H9 (cell line): ENCODE results near the gene KIF13A. TPM values are rescaled to one million over a fixed set of nuclear protein-coding genes. Genes with fewer than 3 reads are reported as not detected.

Experiments used
- DNase-seq: peaks from one replicate; pipeline ENCODE4 v3.0.0-alpha.2; 2017
- H2AFZ ChIP-seq: one replicate; pipeline ENCODE4 v1.6.1; 2013; ENCODE audit warnings: mild to moderate bottlenecking, low read length, control low read depth, moderate library complexity
- H2AK5ac ChIP-seq: 2 replicates; pipeline ENCODE4 v1.6.1; 2013; ENCODE audit warnings: low read length, control low read depth, mixed read lengths; ENCODE audit not compliant: insufficient read length
- H2BK120ac ChIP-seq: one replicate; pipeline ENCODE4 v1.6.1; 2013; ENCODE audit warnings: low read depth, mild to moderate bottlenecking, low read length, control low read depth, inconsistent platforms; ENCODE audit not compliant: poor library complexity, severe bottlenecking
- H2BK12ac ChIP-seq: 2 replicates; pipeline ENCODE4 v1.6.1; 2013; ENCODE audit warnings: low read length, control low read depth, mixed read lengths, low read depth; ENCODE audit not compliant: insufficient read length
- H2BK15ac ChIP-seq: 2 replicates; pipeline ENCODE4 v1.6.1; 2013; ENCODE audit warnings: low read depth, low read length, control low read depth
- H2BK20ac ChIP-seq: one replicate; pipeline ENCODE4 v1.6.1; 2013; ENCODE audit warnings: low read depth, mild to moderate bottlenecking, low read length, control low read depth, inconsistent platforms; ENCODE audit not compliant: poor library complexity, severe bottlenecking
- H2BK5ac ChIP-seq: 2 replicates; pipeline ENCODE4 v1.6.1; 2013; ENCODE audit warnings: low read length, control low read depth, mixed read lengths; ENCODE audit not compliant: insufficient read length
- H3K14ac ChIP-seq: 2 replicates; pipeline ENCODE4 v1.6.1; 2013; ENCODE audit warnings: low read length, control low read depth; ENCODE audit not compliant: insufficient read depth
- H3K18ac ChIP-seq: 2 replicates; pipeline ENCODE4 v1.6.1; 2013; ENCODE audit warnings: low read depth, mild to moderate bottlenecking, mixed read lengths, low read length, control low read depth; ENCODE audit not compliant: insufficient read length
- H3K23ac ChIP-seq: 2 replicates; pipeline ENCODE4 v1.6.1; 2013; ENCODE audit warnings: low read length, control low read depth, mixed read lengths, low read depth; ENCODE audit not compliant: insufficient read length
- H3K23me2 ChIP-seq: 2 replicates; pipeline ENCODE4 v1.6.1; 2013; ENCODE audit warnings: low read depth, mild to moderate bottlenecking, mixed read lengths, low read length, control low read depth; ENCODE audit not compliant: insufficient read length, poor library complexity, severe bottlenecking
- H3K27ac ChIP-seq: 2 replicates; pipeline ENCODE4 v1.5.1; 2013; ENCODE audit warnings: low read length, control low read depth, mixed read lengths, low read depth; ENCODE audit not compliant: insufficient read length
- H3K27me3 ChIP-seq: 2 replicates; pipeline ENCODE4 v1.6.1; 2013; ENCODE audit warnings: low read length, control low read depth, inconsistent platforms; ENCODE audit not compliant: insufficient read depth
- H3K4ac ChIP-seq: 2 replicates; pipeline ENCODE4 v1.6.1; 2013; ENCODE audit warnings: low read depth, mild to moderate bottlenecking, control low read depth, inconsistent platforms, low read length, moderate library complexity
- H3K4me1 ChIP-seq: 2 replicates; pipeline ENCODE4 v1.6.1; 2013; ENCODE audit warnings: low read length, control low read depth, inconsistent platforms; ENCODE audit not compliant: insufficient read depth
- H3K4me2 ChIP-seq: 2 replicates; pipeline ENCODE4 v1.6.1; 2013; ENCODE audit warnings: low read length, control low read depth, mixed read lengths; ENCODE audit not compliant: insufficient read length, insufficient read depth
- H3K56ac ChIP-seq: 2 replicates; pipeline ENCODE4 v1.6.1; 2013; ENCODE audit warnings: low read depth, mild to moderate bottlenecking, mixed read lengths, low read length, control low read depth; ENCODE audit not compliant: insufficient read length
- H3K79me1 ChIP-seq: 2 replicates; pipeline ENCODE4 v1.6.1; 2013; ENCODE audit warnings: low read depth, mild to moderate bottlenecking, moderate library complexity, low read length, control low read depth, inconsistent platforms; ENCODE audit not compliant: insufficient read depth, poor library complexity, severe bottlenecking
- H3K79me2 ChIP-seq: 2 replicates; pipeline ENCODE4 v1.6.1; 2013; ENCODE audit warnings: low read length, control low read depth, inconsistent platforms; ENCODE audit not compliant: insufficient read depth
- H3K9ac ChIP-seq: 2 replicates; pipeline ENCODE4 v1.6.1; 2013; ENCODE audit warnings: low read length, control low read depth, mixed read lengths; ENCODE audit not compliant: insufficient read length; ENCODE audit errors: extremely low read depth
- H3K9me3 ChIP-seq: one replicate; pipeline ENCODE4 v1.6.1; 2013; ENCODE audit warnings: low read depth, low read length, inconsistent platforms; ENCODE audit not compliant: control insufficient read depth
- H3T11ph ChIP-seq: one replicate; pipeline ENCODE4 v1.6.1; 2013; ENCODE audit warnings: mild to moderate bottlenecking, low read length, control low read depth, inconsistent platforms
- H4K20me1 ChIP-seq: one replicate; pipeline ENCODE4 v1.6.1; 2013; ENCODE audit not compliant: control insufficient read depth, insufficient read length, insufficient read depth
- H4K5ac ChIP-seq: 2 replicates; pipeline ENCODE4 v1.6.1; 2013; ENCODE audit warnings: low read depth, mild to moderate bottlenecking, mixed read lengths, low read length, control low read depth; ENCODE audit not compliant: insufficient read length
- H4K8ac ChIP-seq: replicated peaks from 2 replicates; pipeline ENCODE4 v1.6.1; 2013; ENCODE audit warnings: low read length, control low read depth, mixed read lengths, low read depth; ENCODE audit not compliant: insufficient read length
- H4K91ac ChIP-seq: 2 replicates; pipeline ENCODE4 v1.6.1; 2013; ENCODE audit warnings: low read depth, mild to moderate bottlenecking, moderate library complexity, mixed read lengths, low read length, control low read depth; ENCODE audit not compliant: insufficient read length
- H3K27ac Mint-ChIP-seq, 3 experiments: 2 replicates in 2 of 3; 3 replicates in 1 of 3; pipeline ENCODE4 v1.8.0; 2020 to 2021; ENCODE audit warnings: mixed read lengths in 3 of 3, mild to moderate bottlenecking in 1 of 3, moderate library complexity in 1 of 3
- H3K27me3 Mint-ChIP-seq: 2 replicates; pipeline ENCODE4 v1.8.0; 2021; ENCODE audit warnings: low read depth, mild to moderate bottlenecking, moderate library complexity, mixed read lengths
- H3K36me3 Mint-ChIP-seq, 3 experiments: 2 replicates in 2 of 3; 3 replicates in 1 of 3; pipeline ENCODE4 v1.8.0; 2020 to 2021; ENCODE audit warnings: low read depth in 3 of 3, mixed read lengths in 3 of 3; ENCODE audit not compliant: insufficient read depth in 1 of 3
- H3K4me1 Mint-ChIP-seq, 2 experiments: 2 replicates each; pipeline ENCODE4 v1.8.0; 2020; ENCODE audit warnings: mixed read lengths in 2 of 2
- H3K4me3 Mint-ChIP-seq, 2 experiments: 2 replicates in 1 of 2; 3 replicates in 1 of 2; pipeline ENCODE4 v1.8.0; 2020 to 2021; ENCODE audit warnings: mild to moderate bottlenecking in 2 of 2, mixed read lengths in 2 of 2, moderate library complexity in 1 of 2
- H3K9me3 Mint-ChIP-seq, 2 experiments: 2 replicates in 1 of 2; 3 replicates in 1 of 2; pipeline ENCODE4 v1.8.0; 2020; ENCODE audit warnings: mild to moderate bottlenecking in 2 of 2, mixed read lengths in 2 of 2, moderate library complexity in 1 of 2
- WGBS: extraction: QIAGEN DNeasy Blood & Tissue Kit; methylation state at CpG from one replicate; pipeline ENCODE4 v1.1.7; 2013; ENCODE audit warnings: missing lambda C conversion rate, low lambda C conversion rate, mixed read lengths; ENCODE audit not compliant: insufficient read length; ENCODE audit errors: extremely low coverage; 5-methylcytosine and 5-hydroxymethylcytosine counted together
- total RNA-seq: library from RNA; stranded (reverse); gene quantifications from 2 replicates; pipeline ENCODE4 v1.2.1, GENCODE V29; 2021
- TF ChIP-seq, protein P1 (sequence below): fragments of 200-600 bp; sonication (generic); conservative IDR thresholded peaks from 3 replicates; pipeline ENCODE4 v1.8.0; 2021; ENCODE audit warnings: antibody characterized with exemption, mild to moderate bottlenecking

KIF13A gene
- total RNA-seq, 1 experiment from 2014 or later, result 38.2 TPM

DNA sequence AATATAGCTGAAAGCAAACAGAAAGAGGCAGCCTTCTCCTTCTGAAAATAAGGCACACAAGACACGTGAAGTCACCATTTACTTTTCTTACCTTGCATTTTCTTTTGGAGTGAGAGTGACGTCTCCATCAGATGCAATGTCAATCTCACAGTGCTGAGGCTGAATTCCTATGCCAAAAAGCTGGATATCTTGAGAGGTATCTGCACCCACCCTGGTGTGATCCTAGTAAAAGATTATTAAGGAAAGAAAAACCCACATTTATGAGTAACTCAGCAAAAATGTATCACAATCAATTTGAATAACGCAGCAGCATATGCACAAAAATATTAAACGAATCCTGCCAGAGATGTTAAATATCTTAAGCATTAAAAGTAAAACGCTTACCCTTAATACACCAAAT is 159.3 kb downstream of the KIF13A start:
- H3K4me3 Mint-ChIP-seq, result no peak overlapping the region
- Histone ChIP-seq H3K56ac (no peak overlapping the region), H3K4me2 (no peak overlapping the region), H2AFZ (no peak overlapping the region), H2BK20ac (no peak overlapping the region), H3K4ac (no peak overlapping the region), H3K18ac (no peak overlapping the region), H3K79me1 (no peaks in the 10 kb centered on the region), H3K79me2 (no peaks in the 10 kb centered on the region), H3T11ph (no peak overlapping the region), H3K23me2 (no peaks in the 10 kb centered on the region), H4K8ac (no peak overlapping the region), H2AK5ac (no peak overlapping the region), H3K4me1 (no peaks in the 10 kb centered on the region), H3K14ac (no peak overlapping the region), H3K27ac (no peak overlapping the region), H2BK12ac (no peak overlapping the region), H2BK5ac (no peak overlapping the region), H2BK120ac (no peak overlapping the region), H4K5ac (no peak overlapping the region), H3K23ac (no peak overlapping the region), H3K9me3 (no peaks in the 10 kb centered on the region), H4K91ac (no peak overlapping the region), H4K20me1 (no peaks in the 10 kb centered on the region), H3K9ac (no peak overlapping the region), H2BK15ac (no peak overlapping the region), H3K27me3 (no peaks in the 10 kb centered on the region)
- H3K27ac Mint-ChIP-seq, result no peak overlapping the region
- no peaks in the 10 kb centered on the region for H3K9me3 Mint-ChIP-seq
- TF ChIP-seq, protein P1, sequence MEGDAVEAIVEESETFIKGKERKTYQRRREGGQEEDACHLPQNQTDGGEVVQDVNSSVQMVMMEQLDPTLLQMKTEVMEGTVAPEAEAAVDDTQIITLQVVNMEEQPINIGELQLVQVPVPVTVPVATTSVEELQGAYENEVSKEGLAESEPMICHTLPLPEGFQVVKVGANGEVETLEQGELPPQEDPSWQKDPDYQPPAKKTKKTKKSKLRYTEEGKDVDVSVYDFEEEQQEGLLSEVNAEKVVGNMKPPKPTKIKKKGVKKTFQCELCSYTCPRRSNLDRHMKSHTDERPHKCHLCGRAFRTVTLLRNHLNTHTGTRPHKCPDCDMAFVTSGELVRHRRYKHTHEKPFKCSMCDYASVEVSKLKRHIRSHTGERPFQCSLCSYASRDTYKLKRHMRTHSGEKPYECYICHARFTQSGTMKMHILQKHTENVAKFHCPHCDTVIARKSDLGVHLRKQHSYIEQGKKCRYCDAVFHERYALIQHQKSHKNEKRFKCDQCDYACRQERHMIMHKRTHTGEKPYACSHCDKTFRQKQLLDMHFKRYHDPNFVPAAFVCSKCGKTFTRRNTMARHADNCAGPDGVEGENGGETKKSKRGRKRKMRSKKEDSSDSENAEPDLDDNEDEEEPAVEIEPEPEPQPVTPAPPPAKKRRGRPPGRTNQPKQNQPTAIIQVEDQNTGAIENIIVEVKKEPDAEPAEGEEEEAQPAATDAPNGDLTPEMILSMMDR, result no peak
- 100% methylated on average over 1 of the region's 5 CpGs for WGBS
- H3K27me3 Mint-ChIP-seq, result no peaks in the 10 kb centered on the region
- no peak for DNase-seq
- H3K36me3 Mint-ChIP-seq, result peaks cover 27 to 68% (median 67%) of the 10 kb centered on the region in 3 experiments; a peak in 6 of 7 replicates
- no peaks in the 10 kb centered on the region for H3K4me1 Mint-ChIP-seq
